ENCODE results near the gene SOD2. TPM values are rescaled to one million over a fixed set of nuclear protein-coding genes. Genes with fewer than 3 reads are reported as not detected.

Gene SOD2
- total RNA-seq: 902 and 4,346 TPM in 2 replicates

GRCh38 chr6:159693128-159693893 is at the start of gene SOD2:
Gene SOD2 (minus strand): TSS chr6:159693241. CDS start chr6:159693167, 74 bp downstream.

DNA sequence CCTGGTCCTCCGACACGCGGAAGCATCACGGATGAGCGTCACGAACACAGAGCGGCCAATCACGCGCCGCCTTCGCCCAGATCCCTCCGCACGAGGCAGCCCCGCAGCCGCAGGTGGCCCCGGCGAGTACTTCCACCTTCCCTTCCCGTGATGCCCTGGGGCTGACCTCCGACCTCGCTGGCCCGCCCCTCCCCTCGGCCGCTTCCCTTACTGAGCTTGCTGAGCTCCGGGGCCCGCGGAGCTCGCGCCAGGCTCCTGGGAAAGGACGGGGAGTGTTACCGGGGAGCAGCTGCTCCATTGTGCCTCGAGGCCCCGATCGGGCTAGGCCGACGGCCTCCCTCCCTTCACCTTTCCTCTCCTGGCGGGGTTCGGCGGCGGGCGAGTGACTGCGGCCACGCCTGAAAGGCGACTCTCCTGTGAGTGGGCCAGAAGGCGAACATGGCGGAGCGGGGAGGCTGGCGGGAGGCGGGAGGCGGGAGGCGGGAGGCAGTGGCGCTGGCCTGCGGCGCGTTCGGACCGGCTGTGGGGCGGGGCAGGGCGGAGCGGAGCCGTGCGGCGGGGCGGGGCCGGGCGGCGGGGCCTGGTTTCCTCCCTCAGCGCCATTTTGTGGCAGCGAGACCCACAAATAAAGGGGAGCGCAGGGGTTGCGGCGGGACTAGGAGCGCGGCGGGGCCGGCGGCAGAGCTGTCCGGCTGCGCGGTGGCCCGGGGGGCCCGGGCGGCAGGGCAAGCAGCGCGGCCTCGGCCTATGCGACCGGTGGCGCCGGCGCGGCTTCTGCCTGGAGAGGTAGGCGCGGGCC is 34.1 kb upstream of the SOD2 start, which contains the start of gene WTAP:
Gene WTAP (plus strand): TSS at position 589 of the 799 bp plus-strand sequence. CDS start 8,760 bp downstream, outside the sequence.

Other genes starting within 250 kb of the SOD2 start
- gene WTAP, start 34.3 kb upstream of the SOD2 start, total RNA-seq: 104 and 136 TPM in 2 replicates
- gene ACAT2, start 68.8 kb upstream of the SOD2 start, total RNA-seq: 41.0 and 57.5 TPM in 2 replicates
- gene TCP1, start 96.4 kb upstream of the SOD2 start, total RNA-seq: 228 and 331 TPM in 2 replicates
- 65.3 and 66.8 TPM in 2 replicates for gene MRPL18, start 97.2 kb upstream of the SOD2 start, total RNA-seq
- gene PNLDC1, start 107.0 kb upstream of the SOD2 start, total RNA-seq: 0.28 TPM in 1 of 2 replicates, not detected in the other
- gene MAS1, start 197.7 kb upstream of the SOD2 start, total RNA-seq: under 0.01 TPM in 1 of 2 replicates, not detected in the other